Measurements from ENCODE around the gene DUSP7. TPM values are rescaled to one million over a fixed set of nuclear protein-coding genes. Genes with fewer than 3 reads are reported as not detected.

The DUSP7 gene
- total RNA-seq, 1 experiment from 2014 or later: 18.8 TPM

DNA sequence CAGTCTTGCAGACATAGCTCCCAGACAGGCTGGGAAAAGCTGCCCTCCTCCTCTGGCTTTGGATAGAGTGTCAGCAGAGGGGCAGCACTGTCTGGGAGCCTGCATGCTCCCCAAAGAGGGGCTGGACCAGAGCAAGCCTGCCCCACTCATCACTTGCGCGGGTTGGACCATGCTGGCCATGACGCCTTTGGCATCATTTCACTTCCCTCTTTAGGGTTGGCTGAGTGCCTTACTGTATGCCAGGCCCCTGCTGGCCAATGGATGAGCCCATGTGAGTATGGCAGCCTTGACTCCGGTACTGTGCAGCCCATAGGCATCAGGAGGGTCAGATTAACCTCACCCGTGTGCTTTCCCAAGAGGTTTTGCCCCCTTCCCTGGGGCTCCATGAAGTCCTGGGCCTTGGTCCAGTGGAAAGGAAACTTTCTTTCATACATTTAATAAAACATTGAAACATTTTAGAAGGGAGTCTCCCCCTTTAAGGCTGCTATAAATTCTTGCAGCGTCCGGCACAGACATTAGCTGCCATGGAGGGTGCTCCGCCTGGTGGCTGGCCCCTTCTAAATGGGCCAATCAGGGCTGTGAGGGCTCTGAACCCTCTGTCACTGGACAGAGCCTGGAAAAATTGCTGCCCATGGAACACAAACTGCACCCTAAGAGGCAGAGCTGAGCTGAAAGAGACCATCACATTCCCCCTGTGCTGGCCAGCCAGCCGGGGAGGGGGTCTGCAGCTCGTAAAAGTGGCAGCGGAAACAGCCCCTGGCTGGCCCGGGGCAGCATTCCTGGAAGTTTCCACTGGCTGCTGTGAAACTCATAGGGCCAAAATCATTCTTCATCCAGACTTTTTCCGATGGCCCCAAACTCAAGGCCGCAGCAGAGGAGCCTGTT lies 20.8 kb upstream of the DUSP7 start (continued):
- TF ChIP-seq RORB (CRISPR knock-in tag; IDR thresholded peaks at IDR 0.05) (no peak), ZNF396 (CRISPR knock-in tag; IDR thresholded peaks at IDR 0.05; ENCODE audit: borderline replicate concordance) (no peak), ZNF671 (CRISPR knock-in tag; IDR thresholded peaks at IDR 0.05) (no peak), ZNF219 (CRISPR knock-in tag; IDR thresholded peaks at IDR 0.05; ENCODE audit: borderline replicate concordance) (no peak), ZBTB21 (CRISPR knock-in tag; IDR thresholded peaks at IDR 0.05; ENCODE audit: borderline replicate concordance) (no peak), TP53 (CRISPR knock-in tag; IDR thresholded peaks at IDR 0.05) (no peak), CREB1 (CRISPR knock-in tag; IDR thresholded peaks at IDR 0.05) (no peak), JUN (CRISPR knock-in tag; IDR thresholded peaks at IDR 0.05) (no peak), NFYB (CRISPR knock-in tag; conservative IDR thresholded peaks at IDR 0.05; ENCODE audit: low read depth) (no peak), KAT7 (CRISPR knock-in tag; IDR thresholded peaks at IDR 0.05; ENCODE audit: borderline replicate concordance) (no peak)
- TF ChIP-seq, protein P1, sequence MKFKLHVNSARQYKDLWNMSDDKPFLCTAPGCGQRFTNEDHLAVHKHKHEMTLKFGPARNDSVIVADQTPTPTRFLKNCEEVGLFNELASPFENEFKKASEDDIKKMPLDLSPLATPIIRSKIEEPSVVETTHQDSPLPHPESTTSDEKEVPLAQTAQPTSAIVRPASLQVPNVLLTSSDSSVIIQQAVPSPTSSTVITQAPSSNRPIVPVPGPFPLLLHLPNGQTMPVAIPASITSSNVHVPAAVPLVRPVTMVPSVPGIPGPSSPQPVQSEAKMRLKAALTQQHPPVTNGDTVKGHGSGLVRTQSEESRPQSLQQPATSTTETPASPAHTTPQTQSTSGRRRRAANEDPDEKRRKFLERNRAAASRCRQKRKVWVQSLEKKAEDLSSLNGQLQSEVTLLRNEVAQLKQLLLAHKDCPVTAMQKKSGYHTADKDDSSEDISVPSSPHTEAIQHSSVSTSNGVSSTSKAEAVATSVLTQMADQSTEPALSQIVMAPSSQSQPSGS (CRISPR knock-in tag; IDR thresholded peaks at IDR 0.05; ENCODE audit: borderline replicate concordance, low read depth): no peak
- TF ChIP-seq, protein P2, sequence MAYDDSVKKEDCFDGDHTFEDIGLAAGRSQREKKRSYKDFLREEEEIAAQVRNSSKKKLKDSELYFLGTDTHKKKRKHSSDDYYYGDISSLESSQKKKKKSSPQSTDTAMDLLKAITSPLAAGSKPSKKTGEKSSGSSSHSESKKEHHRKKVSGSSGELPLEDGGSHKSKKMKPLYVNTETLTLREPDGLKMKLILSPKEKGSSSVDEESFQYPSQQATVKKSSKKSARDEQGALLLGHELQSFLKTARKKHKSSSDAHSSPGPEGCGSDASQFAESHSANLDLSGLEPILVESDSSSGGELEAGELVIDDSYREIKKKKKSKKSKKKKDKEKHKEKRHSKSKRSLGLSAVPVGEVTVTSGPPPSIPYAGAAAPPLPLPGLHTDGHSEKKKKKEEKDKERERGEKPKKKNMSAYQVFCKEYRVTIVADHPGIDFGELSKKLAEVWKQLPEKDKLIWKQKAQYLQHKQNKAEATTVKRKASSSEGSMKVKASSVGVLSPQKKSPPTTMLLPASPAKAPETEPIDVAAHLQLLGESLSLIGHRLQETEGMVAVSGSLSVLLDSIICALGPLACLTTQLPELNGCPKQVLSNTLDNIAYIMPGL (CRISPR knock-in tag; IDR thresholded peaks at IDR 0.05): no peak

DNA sequence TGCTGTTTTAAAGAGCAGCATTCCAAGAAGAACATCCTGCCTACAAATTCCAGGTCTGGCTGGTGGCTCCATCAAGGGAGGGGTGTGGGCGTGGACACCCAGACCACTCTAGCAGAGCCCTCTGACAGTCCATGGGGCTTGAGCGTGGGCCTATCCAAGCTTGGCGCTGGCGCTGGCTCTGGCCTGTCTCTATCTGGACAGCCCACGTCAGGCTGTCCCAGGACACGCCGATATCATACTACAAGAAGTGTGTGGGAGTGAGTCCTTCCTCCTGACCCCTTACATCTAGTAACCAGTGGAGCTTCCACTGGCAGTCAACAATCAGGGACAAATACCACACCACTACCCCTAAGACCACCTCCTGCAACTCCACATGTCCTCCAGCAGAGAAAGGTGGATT lies 17.1 kb upstream of the DUSP7 start:
- POLR2A ChIA-PET: no interaction called here
- H3K4me3 Mint-ChIP-seq: no peak overlapping the region
- ATAC-seq (no peak), DNase-seq (ENCODE audit: low spot score) (no peak)
- CTCF ChIA-PET: interaction anchor here (4.4 kb wide), 1 partner anchor 70 kb away, joined by 23 read pairs; no protein-coding TSS in a partner anchor
- TF ChIP-seq FOXP1 (CRISPR knock-in tag; IDR thresholded peaks at IDR 0.05; ENCODE audit: borderline replicate concordance) (no peak), JAZF1 (CRISPR knock-in tag; IDR thresholded peaks at IDR 0.05) (no peak), GABPB1 (CRISPR knock-in tag; IDR thresholded peaks at IDR 0.05) (no peak)
- TF ChIP-seq, protein P3, sequence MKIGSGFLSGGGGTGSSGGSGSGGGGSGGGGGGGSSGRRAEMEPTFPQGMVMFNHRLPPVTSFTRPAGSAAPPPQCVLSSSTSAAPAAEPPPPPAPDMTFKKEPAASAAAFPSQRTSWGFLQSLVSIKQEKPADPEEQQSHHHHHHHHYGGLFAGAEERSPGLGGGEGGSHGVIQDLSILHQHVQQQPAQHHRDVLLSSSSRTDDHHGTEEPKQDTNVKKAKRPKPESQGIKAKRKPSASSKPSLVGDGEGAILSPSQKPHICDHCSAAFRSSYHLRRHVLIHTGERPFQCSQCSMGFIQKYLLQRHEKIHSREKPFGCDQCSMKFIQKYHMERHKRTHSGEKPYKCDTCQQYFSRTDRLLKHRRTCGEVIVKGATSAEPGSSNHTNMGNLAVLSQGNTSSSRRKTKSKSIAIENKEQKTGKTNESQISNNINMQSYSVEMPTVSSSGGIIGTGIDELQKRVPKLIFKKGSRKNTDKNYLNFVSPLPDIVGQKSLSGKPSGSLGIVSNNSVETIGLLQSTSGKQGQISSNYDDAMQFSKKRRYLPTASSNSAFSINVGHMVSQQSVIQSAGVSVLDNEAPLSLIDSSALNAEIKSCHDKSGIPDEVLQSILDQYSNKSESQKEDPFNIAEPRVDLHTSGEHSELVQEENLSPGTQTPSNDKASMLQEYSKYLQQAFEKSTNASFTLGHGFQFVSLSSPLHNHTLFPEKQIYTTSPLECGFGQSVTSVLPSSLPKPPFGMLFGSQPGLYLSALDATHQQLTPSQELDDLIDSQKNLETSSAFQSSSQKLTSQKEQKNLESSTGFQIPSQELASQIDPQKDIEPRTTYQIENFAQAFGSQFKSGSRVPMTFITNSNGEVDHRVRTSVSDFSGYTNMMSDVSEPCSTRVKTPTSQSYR (CRISPR knock-in tag; IDR thresholded peaks at IDR 0.05): no peak
- H3K36me3 Mint-ChIP-seq: peaks cover 16% of the 10 kb centered on the region; the same call in 1 of the 2 replicates
- no peaks in the 10 kb centered on the region for H3K4me1 Mint-ChIP-seq
- H3K9me3 Mint-ChIP-seq: no peaks in the 10 kb centered on the region
- no peaks in the 10 kb centered on the region for H3K27me3 Mint-ChIP-seq (ENCODE audit: low read depth)
- no peak overlapping the region for H3K27ac Mint-ChIP-seq

DNA sequence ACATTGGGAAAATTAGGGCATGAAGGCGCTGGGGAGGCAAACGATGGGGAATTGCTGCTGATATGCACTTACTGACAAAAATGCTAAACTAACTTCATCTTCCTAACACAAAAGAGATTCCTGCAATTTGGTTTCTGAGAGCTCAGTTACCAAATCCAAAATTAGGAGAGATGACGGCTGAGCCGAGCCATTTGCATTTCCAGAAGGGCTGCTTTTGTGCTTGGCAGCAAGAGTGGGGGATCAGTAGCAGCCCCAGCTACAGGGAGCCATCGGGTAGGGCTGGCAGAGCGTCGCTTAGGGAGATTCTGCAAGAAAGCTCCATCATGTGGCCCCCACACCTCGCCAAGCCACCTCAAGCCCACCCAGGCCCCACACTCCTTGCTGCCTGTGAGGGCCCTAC lies 16.1 kb upstream of the DUSP7 start:
- Mint-ChIP-seq H3K9me3 (no peaks in the 10 kb centered on the region), H3K4me3 (no peak overlapping the region), H3K4me1 (no peaks in the 10 kb centered on the region), H3K27me3 (ENCODE audit: low read depth) (no peaks in the 10 kb centered on the region), H3K36me3 (peaks cover 16% of the 10 kb centered on the region; the same call in 1 of the 2 replicates), H3K27ac (no peak overlapping the region)
- ChIA-PET POLR2A (no interaction called here), CTCF (interaction anchor here (0.8 to 4.4 kb wide), 4 partner anchors 16 to 148 kb away, joined by 3 to 23 read pairs (median 5); partner anchors contain the start of gene DUSP7)
- no peak for ATAC-seq
- no peak for DNase-seq (ENCODE audit: low spot score)
- TF ChIP-seq HMGA2 (CRISPR knock-in tag; IDR thresholded peaks at IDR 0.05) (no peak), ATF1 (CRISPR knock-in tag; IDR thresholded peaks at IDR 0.05) (no peak), JUN (CRISPR knock-in tag; IDR thresholded peaks at IDR 0.05) (no peak), GABPB1 (CRISPR knock-in tag; IDR thresholded peaks at IDR 0.05) (no peak), FOXJ3 (CRISPR knock-in tag; IDR thresholded peaks at IDR 0.05; ENCODE audit: borderline replicate concordance) (no peak), MYBL2 (CRISPR knock-in tag; IDR thresholded peaks at IDR 0.05) (no peak), PRRX2 (CRISPR knock-in tag; IDR thresholded peaks at IDR 0.05) (no peak)
- TF ChIP-seq, protein P4, sequence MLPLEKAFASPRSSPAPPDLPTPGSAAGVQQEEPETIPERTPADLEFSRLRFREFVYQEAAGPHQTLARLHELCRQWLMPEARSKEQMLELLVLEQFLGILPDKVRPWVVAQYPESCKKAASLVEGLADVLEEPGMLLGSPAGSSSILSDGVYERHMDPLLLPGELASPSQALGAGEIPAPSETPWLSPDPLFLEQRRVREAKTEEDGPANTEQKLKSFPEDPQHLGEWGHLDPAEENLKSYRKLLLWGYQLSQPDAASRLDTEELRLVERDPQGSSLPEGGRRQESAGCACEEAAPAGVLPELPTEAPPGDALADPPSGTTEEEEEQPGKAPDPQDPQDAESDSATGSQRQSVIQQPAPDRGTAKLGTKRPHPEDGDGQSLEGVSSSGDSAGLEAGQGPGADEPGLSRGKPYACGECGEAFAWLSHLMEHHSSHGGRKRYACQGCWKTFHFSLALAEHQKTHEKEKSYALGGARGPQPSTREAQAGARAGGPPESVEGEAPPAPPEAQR (CRISPR knock-in tag; IDR thresholded peaks at IDR 0.05): no peak
- TF ChIP-seq, protein P5, sequence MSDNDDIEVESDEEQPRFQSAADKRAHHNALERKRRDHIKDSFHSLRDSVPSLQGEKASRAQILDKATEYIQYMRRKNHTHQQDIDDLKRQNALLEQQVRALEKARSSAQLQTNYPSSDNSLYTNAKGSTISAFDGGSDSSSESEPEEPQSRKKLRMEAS (CRISPR knock-in tag; IDR thresholded peaks at IDR 0.05): no peak
- TF ChIP-seq, protein P1 (CRISPR knock-in tag; IDR thresholded peaks at IDR 0.05; ENCODE audit: borderline replicate concordance, low read depth): no peak

Data from WTC11 (cell line).